Mucosa of descending colon (tissue), 3 donors: ENCODE data around the gene THEM4. TPM values are rescaled to one million over a fixed set of nuclear protein-coding genes. Genes with fewer than 3 reads are reported as not detected.
A peak's percentile ranks its signal among the peaks of the same experiment; 100 is the strongest.
"Not testable (repeated sequence)": the region's sequence is repeated elsewhere in the genome, so short reads cannot be mapped to it uniquely, and the experiment has no call there.

ENCODE experiments used
- ATAC-seq: fragments of 200-7000 bp; cut with Tn5 transposase; one replicate; pipeline ENCODE4 v1.9.1; 2020; ENCODE audit warnings: mild to moderate bottlenecking, moderate library complexity
- DNase-seq, 3 donors: peaks; one replicate each; pipeline ENCODE4 v3.0.0-alpha.2; 2020
- H3K36me3 ChIP-seq: fragments of 200-600 bp; one replicate; pipeline ENCODE4 v1.8.0; 2021; ENCODE audit warnings: low read depth, mild to moderate bottlenecking
- H3K4me1 ChIP-seq: fragments of 200-600 bp; one replicate; pipeline ENCODE4 v1.8.0; 2021; ENCODE audit warnings: low read depth, mild to moderate bottlenecking
- H3K4me3 ChIP-seq: fragments of 200-600 bp; one replicate; pipeline ENCODE4 v1.8.0; 2021; ENCODE audit warnings: mild to moderate bottlenecking
- H3K9me3 ChIP-seq: fragments of 200-600 bp; one replicate; pipeline ENCODE4 v1.8.0; 2021; ENCODE audit warnings: mild to moderate bottlenecking
- intact Hi-C, 2 donors: fragments of 100-400 bp; cut with DNase I in 1 of 2; cut with micrococcal nuclease in 1 of 2; formaldehyde crosslinking; loops; one replicate each; pipeline versions ENCODE4 v1.11.0 to v1.11.1; 2022; cut with DNase I, micrococcal nuclease
- total RNA-seq, 3 donors: library from RNA; stranded (reverse); fragmentation: NEBNext Ultra II Directional in 2 of 3; extraction: Animal tissue kit (Norgen Biotek cat#: 25700) in 2 of 3; gene quantifications; one replicate each; pipeline versions ENCODE4 v1.2.1 to v1.2.4, GENCODE V29; 2021 to 2023
- TF ChIP-seq, protein P1 (sequence below): fragments of 200-600 bp; IDR thresholded peaks from one replicate; pipeline ENCODE4 v1.8.0; 2022; ENCODE audit warnings: antibody characterized with exemption, mild to moderate bottlenecking
- donor health status: DM: no; HTN: no; CAD: no; lungs with moderate emphysema.
- donor health status: DM: no; HTN: no; CAD: no.
- donor health status: DM: no; HTN: yes; CAD: no.

THEM4 gene
- total RNA-seq, 3 donors from 2014 or later, result 9.1 to 12.7 (median 11.3) TPM

DNA sequence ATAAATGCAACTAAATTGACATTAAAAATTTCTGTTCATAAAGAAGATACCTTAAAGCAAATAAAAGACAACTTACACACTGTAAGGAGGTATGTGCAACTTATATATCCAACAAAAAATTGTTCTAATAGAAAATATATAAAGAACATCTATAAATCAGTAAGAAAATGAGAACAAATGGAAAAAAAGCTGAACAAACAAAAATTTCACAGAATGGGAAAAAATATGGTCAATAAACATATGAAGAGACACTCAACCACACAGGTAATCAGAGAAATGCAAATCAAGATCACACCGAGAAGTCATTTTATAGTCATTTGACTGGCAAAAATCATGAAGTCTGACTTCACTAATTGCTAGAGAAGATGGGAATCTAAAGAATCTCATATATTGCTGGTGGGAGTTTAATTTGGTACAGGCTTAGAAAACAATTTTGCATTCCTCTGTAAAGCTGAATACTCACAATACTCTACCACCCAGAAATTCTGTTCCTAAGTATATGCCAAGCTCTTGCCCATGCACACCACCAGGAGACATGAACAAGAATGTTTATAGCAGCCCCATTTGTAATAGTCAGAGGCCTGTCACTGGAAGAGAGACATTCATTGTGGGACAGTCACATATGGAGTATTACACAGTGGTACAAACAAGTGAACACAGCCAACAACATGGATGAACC, 33.8 kb downstream of the THEM4 start:
- H3K4me3 ChIP-seq, result no peak overlapping the region
- no peaks in the 10 kb centered on the region for H3K4me1 ChIP-seq
- ATAC-seq (no peak), DNase-seq (no peak)
- intact Hi-C loops, result no loop called here
- no peaks in the 10 kb centered on the region for H3K9me3 ChIP-seq
- no peaks in the 10 kb centered on the region for H3K36me3 ChIP-seq
- TF ChIP-seq, protein P1, sequence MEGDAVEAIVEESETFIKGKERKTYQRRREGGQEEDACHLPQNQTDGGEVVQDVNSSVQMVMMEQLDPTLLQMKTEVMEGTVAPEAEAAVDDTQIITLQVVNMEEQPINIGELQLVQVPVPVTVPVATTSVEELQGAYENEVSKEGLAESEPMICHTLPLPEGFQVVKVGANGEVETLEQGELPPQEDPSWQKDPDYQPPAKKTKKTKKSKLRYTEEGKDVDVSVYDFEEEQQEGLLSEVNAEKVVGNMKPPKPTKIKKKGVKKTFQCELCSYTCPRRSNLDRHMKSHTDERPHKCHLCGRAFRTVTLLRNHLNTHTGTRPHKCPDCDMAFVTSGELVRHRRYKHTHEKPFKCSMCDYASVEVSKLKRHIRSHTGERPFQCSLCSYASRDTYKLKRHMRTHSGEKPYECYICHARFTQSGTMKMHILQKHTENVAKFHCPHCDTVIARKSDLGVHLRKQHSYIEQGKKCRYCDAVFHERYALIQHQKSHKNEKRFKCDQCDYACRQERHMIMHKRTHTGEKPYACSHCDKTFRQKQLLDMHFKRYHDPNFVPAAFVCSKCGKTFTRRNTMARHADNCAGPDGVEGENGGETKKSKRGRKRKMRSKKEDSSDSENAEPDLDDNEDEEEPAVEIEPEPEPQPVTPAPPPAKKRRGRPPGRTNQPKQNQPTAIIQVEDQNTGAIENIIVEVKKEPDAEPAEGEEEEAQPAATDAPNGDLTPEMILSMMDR, result no peak

DNA sequence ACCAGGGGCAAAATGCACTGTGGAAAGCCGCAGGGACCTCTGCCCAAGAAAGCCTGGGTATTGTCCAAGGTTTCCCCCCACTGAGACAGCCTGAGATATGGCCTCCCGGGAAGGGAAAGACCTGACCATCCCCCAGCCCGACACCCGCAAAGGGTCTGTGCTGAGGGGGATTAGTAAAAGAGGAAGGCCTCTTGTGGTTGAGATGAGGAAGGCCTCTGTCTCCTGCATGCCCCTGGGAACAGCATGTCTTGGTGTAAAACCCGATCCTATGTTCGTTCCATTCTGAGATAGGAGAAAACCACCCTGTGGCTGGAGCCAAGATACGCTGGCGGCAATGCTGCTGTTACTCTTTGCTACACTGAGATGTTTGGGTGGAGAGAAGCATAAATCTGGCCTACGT, 36.5 kb downstream of the THEM4 start:
- H3K4me1 ChIP-seq, ATAC-seq, H3K9me3 ChIP-seq, H3K36me3 ChIP-seq, DNase-seq, H3K4me3 ChIP-seq, intact Hi-C loops: not testable (repeated sequence)

DNA sequence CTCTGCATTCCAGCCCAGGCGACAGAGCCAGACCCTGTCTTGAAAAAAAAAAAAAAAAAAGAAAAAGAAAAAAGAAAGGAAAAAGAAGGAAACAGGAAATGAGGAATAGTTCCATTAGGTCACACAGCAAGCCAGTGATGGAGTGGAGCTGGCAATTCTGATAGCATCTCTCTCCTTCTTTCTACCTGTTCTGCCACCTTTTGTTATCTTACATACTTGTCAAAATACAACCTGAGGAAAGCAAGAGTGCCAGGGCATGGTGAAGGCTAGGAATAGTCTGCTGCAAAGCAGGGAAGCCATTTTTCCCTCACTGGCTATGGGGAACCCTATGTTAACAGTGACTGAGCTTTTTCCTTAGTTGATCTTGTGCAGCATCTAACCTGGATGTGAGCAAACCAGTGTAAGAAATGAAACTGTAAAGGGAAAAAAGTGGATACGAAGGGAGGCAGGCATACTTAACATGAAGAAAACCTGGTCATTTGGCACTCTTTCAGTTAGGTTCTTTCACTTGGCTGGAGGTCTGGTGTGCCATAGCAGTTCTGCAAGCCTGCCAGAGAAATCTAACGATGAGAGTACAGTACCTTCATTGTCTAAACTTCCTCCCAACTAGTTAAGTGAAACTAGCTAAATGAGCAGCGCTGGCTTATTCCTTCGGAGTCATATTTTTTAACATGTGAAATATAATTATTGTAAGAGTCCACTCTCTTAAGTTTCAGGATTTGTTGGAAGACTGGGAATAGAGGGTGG, 37.9 kb downstream of the THEM4 start:
- Histone ChIP-seq H3K9me3 (no peaks in the 10 kb centered on the region), H3K4me3 (no peak overlapping the region), H3K36me3 (no peaks in the 10 kb centered on the region), H3K4me1 (peaks cover 9% of the 10 kb centered on the region)
- intact Hi-C loops, result no loop called here
- no peak for DNase-seq
- TF ChIP-seq, protein P1, result no peak
- ATAC-seq, result peak; percentile 31

DNA sequence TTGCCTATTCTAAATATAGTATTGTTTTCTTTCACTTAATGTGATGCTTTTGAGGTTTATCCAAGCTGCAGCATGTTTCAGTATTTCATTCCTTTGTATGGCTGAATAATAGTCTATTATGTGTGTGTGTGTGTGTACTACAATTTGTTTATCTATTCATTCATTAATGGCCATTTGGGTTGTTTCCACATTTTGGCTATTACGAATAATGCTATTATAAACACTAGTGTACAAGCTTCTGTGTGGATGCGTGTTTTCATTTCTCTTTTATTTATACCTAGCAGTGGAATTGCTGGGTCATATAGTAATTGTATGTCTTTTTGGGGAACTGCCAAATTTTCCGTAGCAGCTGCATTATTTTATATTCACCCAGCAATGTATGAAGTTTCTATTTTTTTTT, 40.8 kb downstream of the THEM4 start:
- ATAC-seq, result no peak

DNA sequence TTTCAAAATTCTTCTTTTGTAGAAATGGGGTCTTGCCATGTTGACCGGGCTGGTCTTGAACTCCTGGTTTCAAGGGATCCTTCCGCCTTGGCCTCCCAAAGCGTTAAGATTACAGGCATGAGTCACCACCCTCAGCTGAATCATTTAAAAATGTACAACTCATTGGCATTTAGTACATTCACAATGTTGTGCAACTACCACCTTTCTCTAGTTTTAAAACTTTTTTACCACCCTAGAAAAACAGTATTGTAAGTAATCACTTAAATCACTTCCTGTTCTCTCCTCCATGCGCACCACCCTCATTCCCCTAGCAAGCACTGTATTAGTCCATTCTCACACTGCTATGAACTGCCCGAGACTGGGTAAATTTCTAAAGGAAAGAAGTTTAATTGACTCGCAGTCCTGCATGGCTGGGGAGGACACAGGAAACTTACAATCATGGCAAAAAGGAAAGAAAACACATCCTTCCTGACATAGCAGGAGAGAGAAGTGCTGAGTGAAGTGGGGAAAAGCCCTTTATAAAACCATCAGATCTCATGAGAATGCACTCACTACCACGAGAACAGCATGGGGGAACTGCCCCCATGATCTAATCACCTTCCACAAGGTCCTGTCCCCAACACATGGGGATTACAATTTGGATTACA, 41.4 kb downstream of the THEM4 start:
- ATAC-seq (peak; percentile 84), DNase-seq (no peak)
- intact Hi-C loops, result no loop called here
- Histone ChIP-seq H3K4me1 (peaks cover 9% of the 10 kb centered on the region), H3K36me3 (no peaks in the 10 kb centered on the region), H3K9me3 (no peaks in the 10 kb centered on the region), H3K4me3 (no peak overlapping the region)
- TF ChIP-seq, protein P1, result no peak

More for the DNA sequence above, 40.8 kb downstream of the THEM4 start:
- DNase-seq, result no peak
- Histone ChIP-seq H3K36me3 (no peaks in the 10 kb centered on the region), H3K4me1 (peaks cover 9% of the 10 kb centered on the region), H3K4me3 (no peak overlapping the region), H3K9me3 (no peaks in the 10 kb centered on the region)
- intact Hi-C loops, result no loop called here
- TF ChIP-seq, protein P1, result no peak

DNA sequence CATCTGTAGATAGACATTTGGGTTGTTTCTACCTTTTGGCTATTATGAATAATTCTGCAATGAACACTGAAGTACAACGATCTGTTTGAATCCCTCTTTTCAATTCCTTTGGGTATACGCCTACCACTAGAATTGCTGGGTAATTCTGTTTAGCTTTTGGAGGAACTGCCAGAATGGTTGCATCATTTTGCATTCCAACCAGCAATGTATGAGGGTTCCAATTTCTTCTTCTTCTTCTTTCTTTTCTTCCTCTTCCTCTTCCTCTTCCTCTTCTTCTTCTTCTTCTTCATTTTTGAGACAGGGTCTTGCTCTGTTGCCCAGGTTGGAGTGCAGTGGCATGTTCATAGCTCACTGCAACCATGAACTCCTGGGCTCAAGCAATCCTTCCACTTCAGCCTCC, 42.0 kb downstream of the THEM4 start:
- Histone ChIP-seq H3K9me3 (no peaks in the 10 kb centered on the region), H3K4me1 (peaks cover 9% of the 10 kb centered on the region), H3K36me3 (no peaks in the 10 kb centered on the region), H3K4me3 (no peak overlapping the region)
- ATAC-seq, result no peak
- intact Hi-C loops, result no loop called here
- TF ChIP-seq, protein P1, result no peak
- DNase-seq, result no peak
